GM12892 (cell line): ENCODE results near the gene PBOV1.

Experiments used
- POLR2A ChIP-seq: IDR thresholded peaks from 2 replicates; pipeline ENCODE4 v1.6.1; 2011; ENCODE audit warnings: low read depth, low read length, control low read depth
- POLR2AphosphoS5 ChIP-seq: IDR thresholded peaks from 2 replicates; pipeline ENCODE4 v1.6.1; 2011; ENCODE audit warnings: low read depth, low read length, control low read depth

- TF ChIP-seq POLR2A (no peak), POLR2AphosphoS5 (no peak)
These were observed 16.5 kb downstream of the PBOV1 start for GRCh38 chr6:138201836-138202235.
